Heart left ventricle (tissue), 13 donors: ENCODE results near the gene NLGN4X.

Experiments used
- CTCF ChIP-seq, 12 donors: fragments of 200-600 bp; sonication (generic) in 4 of 12; IDR thresholded peaks; one replicate each; pipeline versions ENCODE4 v1.5.0 to v1.8.0; 2018 to 2022; ENCODE audit warnings: antibody characterized with exemption in 12 of 12, mild to moderate bottlenecking in 5 of 12
- POLR2A ChIP-seq, 2 donors: fragments of 450-650 bp; IDR thresholded peaks; one replicate each; pipeline ENCODE4 v1.6.1; 2017; ENCODE audit warnings: antibody characterized with exemption in 2 of 2, mild to moderate bottlenecking in 2 of 2, moderate library complexity in 2 of 2
- donor health status: ischemic (EF 13 %, LVEDD 7.1; RV severe dilation, severe dysfunction).
- donor health status: DM: no; HTN: yes; CAD: no.
- donor health status: DM: no; HTN: no; CAD: no.
- donor health status: ischemic (EF 25% LVEDD 6.9; RV normal size, moderate dysfunction).
- donor health status: ischemic (EF 25% LVEDD 5.7; RV mildly dilated, moderate dysfunction).
- donor health status: ischemic (EF 35%, LVEDD 5.7; RV mildly dilated, moderate dysfunction).
- donor health status: nonischemic (EF 11% LVEDD 7.7; RV severe dilation, severe dysfunction).
- donor health status: DM: yes; HTN: yes; CAD: no.
- donor health status: PGD.
- donor health status: ischemic (EF 29% LVEDD 5.4; RV normal size, mild dysfunction).
- donor health status: nonischemic (EF 23%, LVEDD 6.1; RV moderate dilation, normal function).

DNA sequence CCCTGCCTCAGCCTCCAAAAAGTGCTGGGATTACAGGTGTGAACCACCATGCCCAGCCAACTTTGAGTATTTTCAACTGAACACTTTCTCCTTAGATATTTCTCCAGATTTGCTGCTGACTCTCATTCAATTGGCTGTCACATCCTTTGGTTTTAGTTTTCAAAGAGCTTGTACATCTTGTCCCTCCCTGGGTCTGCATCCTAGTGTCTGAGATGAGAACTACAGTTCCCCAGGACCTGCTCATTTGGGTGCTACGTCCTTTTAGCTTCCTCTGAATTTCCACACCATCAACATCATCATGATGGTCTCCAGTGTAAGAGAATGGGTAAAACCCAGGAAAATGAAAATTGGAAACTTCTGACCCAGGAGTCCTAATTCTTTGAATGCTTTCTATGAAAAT, 312.9 kb downstream of the NLGN4X start:
- no peak for TF ChIP-seq CTCF (IDR thresholded peaks at IDR 0.05)
- TF ChIP-seq POLR2A (IDR thresholded peaks at IDR 0.05), result no peak
